ENCODE measurements around the gene CLRN1. TPM values are rescaled to one million over a fixed set of nuclear protein-coding genes. Genes with fewer than 3 reads are reported as not detected.

The CLRN1 gene
- total and polyA plus RNA-seq, 2 experiments from 2014 or later, result 0.45 to 0.69 TPM

DNA sequence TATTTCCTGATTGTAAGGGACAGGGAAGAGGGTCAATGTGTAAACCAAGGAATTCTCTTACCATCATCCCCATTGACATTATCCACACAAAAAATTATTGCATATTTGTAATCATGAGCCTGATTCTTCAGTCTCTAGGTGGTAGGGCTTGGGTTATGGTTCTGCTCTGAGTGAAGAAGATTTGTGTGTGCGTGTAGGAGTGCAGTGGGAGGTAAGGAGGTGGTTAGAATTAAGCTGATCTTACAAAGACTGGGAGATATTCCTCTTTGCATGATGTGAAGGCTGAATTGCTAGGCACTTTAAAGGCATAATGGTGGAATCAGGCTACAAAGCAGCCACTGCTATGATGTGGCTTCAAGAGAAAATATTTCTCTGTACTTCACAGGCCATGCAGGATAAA, 44.3 kb downstream of the CLRN1 start (continued):
- TF ChIP-seq, protein P1, sequence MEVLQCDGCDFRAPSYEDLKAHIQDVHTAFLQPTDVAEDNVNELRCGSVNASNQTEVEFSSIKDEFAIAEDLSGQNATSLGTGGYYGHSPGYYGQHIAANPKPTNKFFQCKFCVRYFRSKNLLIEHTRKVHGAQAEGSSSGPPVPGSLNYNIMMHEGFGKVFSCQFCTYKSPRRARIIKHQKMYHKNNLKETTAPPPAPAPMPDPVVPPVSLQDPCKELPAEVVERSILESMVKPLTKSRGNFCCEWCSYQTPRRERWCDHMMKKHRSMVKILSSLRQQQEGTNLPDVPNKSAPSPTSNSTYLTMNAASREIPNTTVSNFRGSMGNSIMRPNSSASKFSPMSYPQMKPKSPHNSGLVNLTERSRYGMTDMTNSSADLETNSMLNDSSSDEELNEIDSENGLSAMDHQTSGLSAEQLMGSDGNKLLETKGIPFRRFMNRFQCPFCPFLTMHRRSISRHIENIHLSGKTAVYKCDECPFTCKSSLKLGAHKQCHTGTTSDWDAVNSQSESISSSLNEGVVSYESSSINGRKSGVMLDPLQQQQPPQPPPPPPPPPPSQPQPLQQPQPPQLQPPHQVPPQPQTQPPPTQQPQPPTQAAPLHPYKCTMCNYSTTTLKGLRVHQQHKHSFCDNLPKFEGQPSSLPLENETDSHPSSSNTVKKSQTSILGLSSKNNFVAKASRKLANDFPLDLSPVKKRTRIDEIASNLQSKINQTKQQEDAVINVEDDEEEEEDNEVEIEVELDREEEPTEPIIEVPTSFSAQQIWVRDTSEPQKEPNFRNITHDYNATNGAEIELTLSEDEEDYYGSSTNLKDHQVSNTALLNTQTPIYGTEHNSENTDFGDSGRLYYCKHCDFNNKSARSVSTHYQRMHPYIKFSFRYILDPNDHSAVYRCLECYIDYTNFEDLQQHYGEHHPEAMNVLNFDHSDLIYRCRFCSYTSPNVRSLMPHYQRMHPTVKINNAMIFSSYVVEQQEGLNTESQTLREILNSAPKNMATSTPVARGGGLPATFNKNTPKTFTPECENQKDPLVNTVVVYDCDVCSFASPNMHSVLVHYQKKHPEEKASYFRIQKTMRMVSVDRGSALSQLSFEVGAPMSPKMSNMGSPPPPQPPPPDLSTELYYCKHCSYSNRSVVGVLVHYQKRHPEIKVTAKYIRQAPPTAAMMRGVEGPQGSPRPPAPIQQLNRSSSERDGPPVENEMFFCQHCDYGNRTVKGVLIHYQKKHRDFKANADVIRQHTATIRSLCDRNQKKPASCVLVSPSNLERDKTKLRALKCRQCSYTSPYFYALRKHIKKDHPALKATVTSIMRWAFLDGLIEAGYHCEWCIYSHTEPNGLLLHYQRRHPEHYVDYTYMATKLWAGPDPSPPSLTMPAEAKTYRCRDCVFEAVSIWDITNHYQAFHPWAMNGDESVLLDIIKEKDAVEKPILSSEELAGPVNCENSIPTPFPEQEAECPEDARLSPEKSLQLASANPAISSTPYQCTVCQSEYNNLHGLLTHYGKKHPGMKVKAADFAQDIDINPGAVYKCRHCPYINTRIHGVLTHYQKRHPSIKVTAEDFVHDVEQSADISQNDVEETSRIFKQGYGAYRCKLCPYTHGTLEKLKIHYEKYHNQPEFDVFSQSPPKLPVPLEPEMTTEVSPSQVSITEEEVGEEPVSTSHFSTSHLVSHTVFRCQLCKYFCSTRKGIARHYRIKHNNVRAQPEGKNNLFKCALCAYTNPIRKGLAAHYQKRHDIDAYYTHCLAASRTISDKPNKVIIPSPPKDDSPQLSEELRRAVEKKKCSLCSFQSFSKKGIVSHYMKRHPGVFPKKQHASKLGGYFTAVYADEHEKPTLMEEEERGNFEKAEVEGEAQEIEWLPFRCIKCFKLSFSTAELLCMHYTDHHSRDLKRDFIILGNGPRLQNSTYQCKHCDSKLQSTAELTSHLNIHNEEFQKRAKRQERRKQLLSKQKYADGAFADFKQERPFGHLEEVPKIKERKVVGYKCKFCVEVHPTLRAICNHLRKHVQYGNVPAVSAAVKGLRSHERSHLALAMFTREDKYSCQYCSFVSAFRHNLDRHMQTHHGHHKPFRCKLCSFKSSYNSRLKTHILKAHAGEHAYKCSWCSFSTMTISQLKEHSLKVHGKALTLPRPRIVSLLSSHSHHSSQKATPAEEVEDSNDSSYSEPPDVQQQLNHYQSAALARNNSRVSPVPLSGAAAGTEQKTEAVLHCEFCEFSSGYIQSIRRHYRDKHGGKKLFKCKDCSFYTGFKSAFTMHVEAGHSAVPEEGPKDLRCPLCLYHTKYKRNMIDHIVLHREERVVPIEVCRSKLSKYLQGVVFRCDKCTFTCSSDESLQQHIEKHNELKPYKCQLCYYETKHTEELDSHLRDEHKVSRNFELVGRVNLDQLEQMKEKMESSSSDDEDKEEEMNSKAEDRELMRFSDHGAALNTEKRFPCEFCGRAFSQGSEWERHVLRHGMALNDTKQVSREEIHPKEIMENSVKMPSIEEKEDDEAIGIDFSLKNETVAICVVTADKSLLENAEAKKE (CRISPR knock-in tag; IDR thresholded peaks at IDR 0.05), result no peak
- TF ChIP-seq NANOG (IDR thresholded peaks at IDR 0.05; ENCODE audit: borderline replicate concordance) (no peak), ZNF331 (CRISPR knock-in tag; IDR thresholded peaks at IDR 0.05; ENCODE audit: low read depth) (no peak), EZH2 (IDR thresholded peaks at IDR 0.05; ENCODE audit: low read depth, unreplicated experiment) (no peak), CREB1 (CRISPR knock-in tag; IDR thresholded peaks at IDR 0.05; ENCODE audit: low read depth) (no peak), JUNB (IDR thresholded peaks at IDR 0.05; ENCODE audit: unreplicated experiment) (no peak), ZNF114 (CRISPR knock-in tag; IDR thresholded peaks at IDR 0.05) (no peak)
- TF ChIP-seq, protein P2, sequence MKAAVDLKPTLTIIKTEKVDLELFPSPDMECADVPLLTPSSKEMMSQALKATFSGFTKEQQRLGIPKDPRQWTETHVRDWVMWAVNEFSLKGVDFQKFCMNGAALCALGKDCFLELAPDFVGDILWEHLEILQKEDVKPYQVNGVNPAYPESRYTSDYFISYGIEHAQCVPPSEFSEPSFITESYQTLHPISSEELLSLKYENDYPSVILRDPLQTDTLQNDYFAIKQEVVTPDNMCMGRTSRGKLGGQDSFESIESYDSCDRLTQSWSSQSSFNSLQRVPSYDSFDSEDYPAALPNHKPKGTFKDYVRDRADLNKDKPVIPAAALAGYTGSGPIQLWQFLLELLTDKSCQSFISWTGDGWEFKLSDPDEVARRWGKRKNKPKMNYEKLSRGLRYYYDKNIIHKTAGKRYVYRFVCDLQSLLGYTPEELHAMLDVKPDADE (IDR thresholded peaks at IDR 0.05), result no peak
- TF ChIP-seq, protein P3, sequence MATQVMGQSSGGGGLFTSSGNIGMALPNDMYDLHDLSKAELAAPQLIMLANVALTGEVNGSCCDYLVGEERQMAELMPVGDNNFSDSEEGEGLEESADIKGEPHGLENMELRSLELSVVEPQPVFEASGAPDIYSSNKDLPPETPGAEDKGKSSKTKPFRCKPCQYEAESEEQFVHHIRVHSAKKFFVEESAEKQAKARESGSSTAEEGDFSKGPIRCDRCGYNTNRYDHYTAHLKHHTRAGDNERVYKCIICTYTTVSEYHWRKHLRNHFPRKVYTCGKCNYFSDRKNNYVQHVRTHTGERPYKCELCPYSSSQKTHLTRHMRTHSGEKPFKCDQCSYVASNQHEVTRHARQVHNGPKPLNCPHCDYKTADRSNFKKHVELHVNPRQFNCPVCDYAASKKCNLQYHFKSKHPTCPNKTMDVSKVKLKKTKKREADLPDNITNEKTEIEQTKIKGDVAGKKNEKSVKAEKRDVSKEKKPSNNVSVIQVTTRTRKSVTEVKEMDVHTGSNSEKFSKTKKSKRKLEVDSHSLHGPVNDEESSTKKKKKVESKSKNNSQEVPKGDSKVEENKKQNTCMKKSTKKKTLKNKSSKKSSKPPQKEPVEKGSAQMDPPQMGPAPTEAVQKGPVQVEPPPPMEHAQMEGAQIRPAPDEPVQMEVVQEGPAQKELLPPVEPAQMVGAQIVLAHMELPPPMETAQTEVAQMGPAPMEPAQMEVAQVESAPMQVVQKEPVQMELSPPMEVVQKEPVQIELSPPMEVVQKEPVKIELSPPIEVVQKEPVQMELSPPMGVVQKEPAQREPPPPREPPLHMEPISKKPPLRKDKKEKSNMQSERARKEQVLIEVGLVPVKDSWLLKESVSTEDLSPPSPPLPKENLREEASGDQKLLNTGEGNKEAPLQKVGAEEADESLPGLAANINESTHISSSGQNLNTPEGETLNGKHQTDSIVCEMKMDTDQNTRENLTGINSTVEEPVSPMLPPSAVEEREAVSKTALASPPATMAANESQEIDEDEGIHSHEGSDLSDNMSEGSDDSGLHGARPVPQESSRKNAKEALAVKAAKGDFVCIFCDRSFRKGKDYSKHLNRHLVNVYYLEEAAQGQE (IDR thresholded peaks at IDR 0.05; ENCODE audit: unreplicated experiment), result no peak
- TF ChIP-seq, protein P4, sequence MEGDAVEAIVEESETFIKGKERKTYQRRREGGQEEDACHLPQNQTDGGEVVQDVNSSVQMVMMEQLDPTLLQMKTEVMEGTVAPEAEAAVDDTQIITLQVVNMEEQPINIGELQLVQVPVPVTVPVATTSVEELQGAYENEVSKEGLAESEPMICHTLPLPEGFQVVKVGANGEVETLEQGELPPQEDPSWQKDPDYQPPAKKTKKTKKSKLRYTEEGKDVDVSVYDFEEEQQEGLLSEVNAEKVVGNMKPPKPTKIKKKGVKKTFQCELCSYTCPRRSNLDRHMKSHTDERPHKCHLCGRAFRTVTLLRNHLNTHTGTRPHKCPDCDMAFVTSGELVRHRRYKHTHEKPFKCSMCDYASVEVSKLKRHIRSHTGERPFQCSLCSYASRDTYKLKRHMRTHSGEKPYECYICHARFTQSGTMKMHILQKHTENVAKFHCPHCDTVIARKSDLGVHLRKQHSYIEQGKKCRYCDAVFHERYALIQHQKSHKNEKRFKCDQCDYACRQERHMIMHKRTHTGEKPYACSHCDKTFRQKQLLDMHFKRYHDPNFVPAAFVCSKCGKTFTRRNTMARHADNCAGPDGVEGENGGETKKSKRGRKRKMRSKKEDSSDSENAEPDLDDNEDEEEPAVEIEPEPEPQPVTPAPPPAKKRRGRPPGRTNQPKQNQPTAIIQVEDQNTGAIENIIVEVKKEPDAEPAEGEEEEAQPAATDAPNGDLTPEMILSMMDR (conservative IDR thresholded peaks at IDR 0.05; ENCODE audit: low read depth in 2 of 2), result no peak
